OCI-LY7 (cell line): ENCODE results near the gene OR5H1. TPM values are rescaled to one million over a fixed set of nuclear protein-coding genes. Genes with fewer than 3 reads are reported as not detected.

Experiments used
- Bru-seq: library from RNA; stranded (reverse); fragments of 400-500 nt; gene quantifications from one replicate; lab custom pipeline; 2021; lab: Mats Ljungman, UMichigan
- BruChase-seq, 2 experiments: library from RNA; stranded (reverse); fragments of 400-500 nt; gene quantifications; one replicate each; lab custom pipeline; 2021; lab: Mats Ljungman, UMichigan
- BruUV-seq: library from RNA; stranded (reverse); fragments of 400-500 nt; replicated peaks from 2 replicates; lab custom pipeline; 2021; lab: Mats Ljungman, UMichigan
- CTCF ChIA-PET: fragments of 300-600 bp; sonication (Branson Sonifier 250); formaldehyde crosslinking; loops from one replicate; lab custom pipeline; 2022; ENCODE audit warnings: antibody characterized with exemption; ENCODE audit not compliant: unreplicated experiment; lab: Charles Lee
- POLR2A ChIA-PET: fragments of 300-600 bp; sonication (Branson Sonifier 250); formaldehyde crosslinking; loops from one replicate; lab custom pipeline; 2022; ENCODE audit warnings: antibody characterized with exemption; lab: Charles Lee
- DNase-seq: peaks from one replicate; pipeline ENCODE4 v3.0.0-alpha.2; 2015; ENCODE audit warnings: low spot score
- H2AFZ ChIP-seq: fragments of 200-600 bp; sonication (generic), shearing (Covaris generic); 2 replicates; pipeline ENCODE4 v1.6.1; 2014; ENCODE audit warnings: mild to moderate bottlenecking, antibody characterized with exemption, low read length, moderate library complexity
- H3K27ac ChIP-seq: fragments of 200-600 bp; sonication (generic); 2 replicates; pipeline ENCODE4 v1.5.1; 2014; ENCODE audit warnings: mixed run types, low read depth, mild to moderate bottlenecking, moderate library complexity, low read length, inconsistent platforms; ENCODE audit not compliant: poor library complexity, severe bottlenecking
- H3K36me3 ChIP-seq: fragments of 200-600 bp; sonication (generic); 2 replicates; pipeline ENCODE4 v1.6.1; 2014; ENCODE audit warnings: mild to moderate bottlenecking, antibody characterized with exemption, low read length, moderate library complexity, mixed read lengths; ENCODE audit not compliant: insufficient read depth
- H3K4me1 ChIP-seq: fragments of 200-600 bp; sonication (generic); 2 replicates; pipeline ENCODE4 v1.5.1; 2014; ENCODE audit warnings: mild to moderate bottlenecking, low read length; ENCODE audit not compliant: insufficient read depth, poor library complexity, severe bottlenecking
- H3K4me2 ChIP-seq: fragments of 200-600 bp; sonication (generic); 2 replicates; pipeline ENCODE4 v1.6.1; 2014; ENCODE audit warnings: mild to moderate bottlenecking, low read length
- H3K4me3 ChIP-seq: fragments of 200-600 bp; sonication (generic); 2 replicates; pipeline ENCODE4 v1.5.1; 2014; ENCODE audit warnings: mild to moderate bottlenecking, low read depth, low read length; ENCODE audit not compliant: poor library complexity, severe bottlenecking
- H3K79me2 ChIP-seq: fragments of 200-600 bp; sonication (generic); 2 replicates; pipeline ENCODE4 v1.6.1; 2016; ENCODE audit warnings: low read depth, mild to moderate bottlenecking, low read length, moderate library complexity, mixed read lengths; ENCODE audit not compliant: insufficient read depth
- H3K9me2 ChIP-seq: fragments of 200-600 bp; sonication (generic); 2 replicates; pipeline ENCODE4 v1.6.1; 2016; ENCODE audit warnings: mild to moderate bottlenecking, low read length, mixed read lengths; ENCODE audit not compliant: insufficient read depth
- H3K9me3 ChIP-seq: fragments of 200-600 bp; sonication (generic); 2 replicates; pipeline ENCODE4 v1.6.1; 2014; ENCODE audit warnings: mild to moderate bottlenecking, mixed run types, low read length, mixed read lengths
- H4K20me1 ChIP-seq: fragments of 200-600 bp; sonication (generic); 2 replicates; pipeline ENCODE4 v1.6.1; 2014; ENCODE audit warnings: mild to moderate bottlenecking, antibody characterized with exemption, low read length, moderate library complexity, mixed read lengths; ENCODE audit not compliant: insufficient read depth
- CTCF ChIP-seq: fragments of 200-600 bp; sonication (generic); conservative IDR thresholded peaks from 2 replicates; pipeline ENCODE4 v1.5.1; 2014; ENCODE audit warnings: mild to moderate bottlenecking, antibody characterized with exemption, low read length, moderate library complexity, mixed read lengths
- EZH2phosphoT487 ChIP-seq: fragments of 200-600 bp; sonication (generic); IDR thresholded peaks from 2 replicates; pipeline ENCODE4 v1.6.1; 2018; ENCODE audit warnings: low read depth, borderline replicate concordance, mild to moderate bottlenecking, mixed run types, antibody characterized with exemption, low read length, moderate library complexity, mixed read lengths
- intact Hi-C: fragments of 100-400 bp; cut with micrococcal nuclease; formaldehyde crosslinking; loops from one replicate; pipeline ENCODE4 v1.10.0; 2022; ENCODE audit not compliant: unreplicated experiment
- long read RNA-seq: library from polyadenylated mRNA; stranded (forward); transcript quantifications from one replicate; pipeline ENCODE4 v2.0.0, GENCODE V29; 2022
- total RNA-seq, 2 experiments: library from RNA; depleted of rRNA in 1 of 2; stranded (reverse); fragments of >200 nt in 1 of 2; shearing (Covaris generic) in 1 of 2; gene quantifications; 2 replicates each; pipeline ENCODE4 v1.2.3, GENCODE V29; 2014 to 2022

OR5H1 gene
- total RNA-seq (2014; rRNA removed; shearing (Covaris generic)) (not detected in 2 replicates), total RNA-seq (2022) (not detected in 2 replicates), Bru-seq, nascent RNA (not detected), BruChase-seq, experiment 1, labeled RNA remaining after a 6-hour chase (not detected), BruChase-seq, experiment 2, labeled RNA remaining after a 2-hour chase (not detected)
- long read RNA-seq = 0 reads

DNA sequence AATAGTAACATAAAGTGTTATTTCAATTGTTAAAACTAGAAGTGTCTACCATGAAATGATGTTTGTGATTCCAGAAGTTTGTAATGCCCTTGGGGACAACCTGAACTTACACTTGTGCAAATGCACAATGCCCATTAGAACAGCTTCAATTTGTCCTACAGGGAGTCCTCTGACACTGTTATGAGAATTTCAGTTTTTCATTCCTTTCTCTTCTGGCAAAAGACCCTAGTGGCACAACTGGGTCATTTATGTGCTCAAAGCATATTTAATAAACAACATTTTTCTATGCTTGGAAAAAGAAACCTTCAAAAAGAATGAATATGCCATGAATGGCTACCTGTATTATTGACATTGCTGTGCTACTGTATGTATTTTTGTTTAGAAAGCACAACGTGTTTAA is at the start of gene OR5H1:
TSS of gene OR5H1 (plus strand) at position 301 of the 400 bp plus-strand sequence. CDS start 1,977 bp downstream, outside the sequence.
- Histone ChIP-seq H3K9me2 (no peaks in the 10 kb centered on the region), H3K27ac (no peak within 1 kb of the TSS), H2AFZ (no peak within 1 kb of the TSS), H3K36me3 (no peaks in the 10 kb centered on the region), H3K9me3 (no peaks in the 10 kb centered on the region), H3K4me1 (no peaks in the 10 kb centered on the region), H4K20me1 (no peaks in the 10 kb centered on the region), H3K4me3 (no peak within 1 kb of the TSS), H3K4me2 (no peak within 1 kb of the TSS), H3K79me2 (no peaks in the 10 kb centered on the region)
- TF ChIP-seq CTCF (no peak), EZH2phosphoT487 (no peak)
- POLR2A ChIA-PET = no interaction called here
- no peak for DNase-seq
- BruUV-seq = no TSS peak
- intact Hi-C loops = no loop called here
- CTCF ChIA-PET = no interaction called here

GRCh38 chr3:98086873-98087272 is 43.6 kb upstream of the OR5H1 start, which contains the start of gene OR5AC2:
Gene OR5AC2 (plus strand): TSS chr3:98087173. CDS start chr3:98087173, 0 bp downstream.
- no peak within 1 kb of the TSS for H3K4me2 ChIP-seq
- POLR2A ChIA-PET = no interaction called here
- no peaks in the 10 kb centered on the region for H4K20me1 ChIP-seq
- H3K9me3 ChIP-seq = no peaks in the 10 kb centered on the region
- BruUV-seq = no TSS peak
- no peaks in the 10 kb centered on the region for H3K36me3 ChIP-seq
- H3K4me3 ChIP-seq = no peak within 1 kb of the TSS
- H3K79me2 ChIP-seq = no peaks in the 10 kb centered on the region
- intact Hi-C loops = no loop called here
- TF ChIP-seq CTCF (no peak), EZH2phosphoT487 (no peak)
- DNase-seq = no peak
- no peak within 1 kb of the TSS for H3K27ac ChIP-seq
- H3K4me1 ChIP-seq = no peaks in the 10 kb centered on the region
- no peak within 1 kb of the TSS for H2AFZ ChIP-seq
- no peaks in the 10 kb centered on the region for H3K9me2 ChIP-seq
- CTCF ChIA-PET = no interaction called here

GRCh38 chr3:98095882-98096281 is 34.6 kb upstream of the OR5H1 start:
- TF ChIP-seq CTCF (no peak), EZH2phosphoT487 (no peak)
- Histone ChIP-seq H3K79me2 (no peaks in the 10 kb centered on the region), H3K4me3 (no peak overlapping the region), H2AFZ (no peak overlapping the region), H3K36me3 (no peaks in the 10 kb centered on the region), H3K4me1 (no peaks in the 10 kb centered on the region), H3K4me2 (no peak overlapping the region), H3K27ac (no peak overlapping the region), H3K9me3 (no peaks in the 10 kb centered on the region), H4K20me1 (no peaks in the 10 kb centered on the region), H3K9me2 (no peaks in the 10 kb centered on the region)
- CTCF ChIA-PET = interaction anchor here (0.6 kb wide), 1 partner anchor 720 kb away, joined by 3 read pairs; no protein-coding TSS in a partner anchor
- BruUV-seq = no TSS peak
- intact Hi-C loops = no loop called here
- DNase-seq = no peak
- POLR2A ChIA-PET = no interaction called here
